GM12872 (cell line): ENCODE results near the gene PIGK.

ENCODE experiments used
- TF ChIP-seq, protein P1 (sequence below): IDR thresholded peaks from 3 replicates; pipeline ENCODE4 v1.5.1; 2011; ENCODE audit warnings: low read depth, mild to moderate bottlenecking, low read length, moderate library complexity; ENCODE audit not compliant: insufficient read depth

The PIGK gene

DNA sequence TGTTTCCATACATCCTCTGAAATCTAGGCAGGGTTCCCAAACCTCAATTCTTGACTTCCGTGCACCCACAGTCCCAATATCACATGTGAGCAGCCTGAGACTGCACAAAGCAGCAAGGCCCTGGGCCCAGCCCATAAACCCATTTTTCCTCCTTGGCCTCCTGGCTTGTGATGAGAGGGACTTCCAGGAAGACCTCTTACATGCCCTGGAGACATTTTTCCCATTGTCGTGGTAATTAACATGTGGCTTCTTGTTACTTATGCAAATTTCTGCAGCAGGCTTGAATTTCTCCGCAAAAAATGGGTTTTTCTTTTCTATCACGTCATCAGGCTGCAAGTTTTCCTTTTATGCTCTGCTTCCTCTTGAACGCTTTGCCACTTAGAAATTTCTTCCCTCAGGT, 3.3 kb upstream of the PIGK start:
- TF ChIP-seq, protein P1, sequence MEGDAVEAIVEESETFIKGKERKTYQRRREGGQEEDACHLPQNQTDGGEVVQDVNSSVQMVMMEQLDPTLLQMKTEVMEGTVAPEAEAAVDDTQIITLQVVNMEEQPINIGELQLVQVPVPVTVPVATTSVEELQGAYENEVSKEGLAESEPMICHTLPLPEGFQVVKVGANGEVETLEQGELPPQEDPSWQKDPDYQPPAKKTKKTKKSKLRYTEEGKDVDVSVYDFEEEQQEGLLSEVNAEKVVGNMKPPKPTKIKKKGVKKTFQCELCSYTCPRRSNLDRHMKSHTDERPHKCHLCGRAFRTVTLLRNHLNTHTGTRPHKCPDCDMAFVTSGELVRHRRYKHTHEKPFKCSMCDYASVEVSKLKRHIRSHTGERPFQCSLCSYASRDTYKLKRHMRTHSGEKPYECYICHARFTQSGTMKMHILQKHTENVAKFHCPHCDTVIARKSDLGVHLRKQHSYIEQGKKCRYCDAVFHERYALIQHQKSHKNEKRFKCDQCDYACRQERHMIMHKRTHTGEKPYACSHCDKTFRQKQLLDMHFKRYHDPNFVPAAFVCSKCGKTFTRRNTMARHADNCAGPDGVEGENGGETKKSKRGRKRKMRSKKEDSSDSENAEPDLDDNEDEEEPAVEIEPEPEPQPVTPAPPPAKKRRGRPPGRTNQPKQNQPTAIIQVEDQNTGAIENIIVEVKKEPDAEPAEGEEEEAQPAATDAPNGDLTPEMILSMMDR = no peak

DNA sequence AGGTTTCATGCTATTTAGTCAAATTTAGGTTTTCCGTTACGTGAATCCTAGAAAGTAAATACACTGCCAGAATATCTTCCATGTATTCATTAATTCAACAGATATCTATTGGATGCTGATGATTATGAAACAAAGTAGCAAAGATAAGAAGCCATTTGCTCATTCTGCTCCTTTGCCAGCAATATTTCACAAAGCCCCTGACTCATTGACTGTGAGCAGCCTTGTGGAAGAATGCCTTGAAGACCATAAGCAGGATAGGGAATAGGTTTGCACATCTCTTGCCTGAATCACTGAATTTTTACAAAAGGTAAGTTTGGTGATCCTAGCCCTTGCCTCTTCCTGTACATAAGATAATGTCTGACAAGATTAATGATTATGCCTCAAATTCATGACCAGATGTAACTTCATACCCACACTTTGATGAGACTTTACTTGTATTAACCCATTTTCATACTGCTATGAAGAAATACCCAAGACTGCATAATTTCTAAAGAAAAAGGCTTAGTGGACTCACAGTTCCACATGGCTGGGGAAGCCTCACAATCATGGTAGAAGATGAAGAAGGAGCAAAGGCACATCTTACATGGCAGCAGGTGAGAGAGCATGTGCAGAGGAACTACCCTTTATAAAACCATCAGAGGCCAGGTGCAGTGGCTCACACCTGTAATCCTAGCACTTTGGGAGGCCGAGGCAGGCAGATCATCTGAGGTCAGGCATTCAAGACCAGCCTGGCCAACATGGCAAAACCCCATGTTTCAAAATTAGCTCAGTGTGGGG, 1.6 kb upstream of the PIGK start:
- TF ChIP-seq, protein P1 = no peak

- TF ChIP-seq, protein P1 = no peak
Measured at GRCh38 chr1:77218477-77219165, 609 bp downstream of the PIGK start.

DNA sequence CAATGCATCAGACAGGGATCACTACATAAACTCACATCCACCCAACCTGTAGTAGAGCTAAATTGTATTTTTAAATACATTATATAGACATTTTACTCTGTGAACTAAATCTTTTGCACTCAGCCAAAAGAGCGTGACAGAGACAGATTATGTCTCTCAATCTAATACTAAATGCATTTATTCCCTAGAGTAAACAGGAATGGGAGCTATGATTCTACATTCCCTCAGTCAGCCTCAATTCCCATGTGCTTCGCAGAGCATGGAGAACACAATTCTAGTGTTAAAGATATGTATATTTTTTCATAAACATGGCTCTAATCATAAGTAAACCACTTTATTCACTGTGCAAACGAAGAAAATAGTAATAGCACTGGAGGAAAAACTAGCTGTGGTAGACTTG, 16.5 kb downstream of the PIGK start:
- TF ChIP-seq, protein P1 = no peak

- TF ChIP-seq, protein P1 = no peak
Measured at GRCh38 chr1:77200806-77201205, 18.4 kb downstream of the PIGK start.

DNA sequence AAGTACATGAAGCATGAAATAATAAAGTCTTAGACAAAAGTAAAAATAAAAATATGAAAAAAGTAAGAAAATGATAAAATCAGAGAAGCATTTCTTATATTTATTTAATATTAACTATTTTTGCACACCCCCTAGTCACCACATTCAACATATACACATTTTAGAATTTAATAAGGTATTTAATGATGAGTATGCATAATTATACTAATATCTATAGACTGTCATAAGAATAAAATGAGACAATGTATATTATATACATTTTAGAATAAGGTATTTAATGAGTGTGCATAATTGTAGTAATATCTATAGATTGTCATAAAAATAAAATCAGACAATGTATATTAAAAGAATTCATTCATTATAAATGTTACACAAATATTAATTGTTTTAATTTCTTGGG, 18.9 kb downstream of the PIGK start:
- TF ChIP-seq, protein P1 = no peak

DNA sequence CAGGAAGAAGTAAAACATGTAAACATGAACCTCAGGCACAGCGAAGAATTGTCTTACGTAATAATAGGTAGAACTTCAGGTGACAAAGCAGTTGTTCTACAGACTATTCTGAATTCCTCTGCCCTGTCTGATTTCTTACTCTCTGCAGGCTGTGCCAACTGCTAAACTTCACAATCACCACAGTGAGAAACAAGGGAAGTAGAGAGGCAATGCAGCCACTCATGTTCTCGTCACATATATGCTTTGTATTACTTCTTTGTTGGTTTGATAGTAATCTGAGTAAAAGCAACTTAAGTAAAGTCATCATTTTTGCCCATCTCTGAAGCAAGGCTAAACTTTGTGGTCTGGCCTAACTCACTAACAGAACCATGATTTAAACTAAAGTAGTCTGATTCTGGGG, 21.9 kb downstream of the PIGK start:
- TF ChIP-seq, protein P1 = no peak
